Stimulated activated naive CD8-positive, alpha-beta T cell treated with anti-CD3 and anti-CD28 coated beads, Interleukin-15, amount 100 ng/mL, for 72 hours (primary cell): ENCODE results near the gene S100Z.
"Not testable (repeated sequence)": the region's sequence is repeated elsewhere in the genome, so short reads cannot be mapped to it uniquely, and the experiment has no call there.

ENCODE experiments used
- ATAC-seq: fragments of 150-1000 bp; cut with Tn5 transposase; 2 replicates; pipeline ENCODE4 v1.10.0; 2021; ENCODE audit warnings: mild to moderate bottlenecking, moderate library complexity
- DNase-seq, 2 donors: peaks; one replicate each; pipeline ENCODE4 v3.0.0; 2021 to 2022
- H3K27ac Mint-ChIP-seq, 2 donors: one replicate each; pipeline ENCODE4 v1.8.0; 2022; ENCODE audit warnings: mild to moderate bottlenecking in 2 of 2, mixed read lengths in 2 of 2, moderate library complexity in 2 of 2
- H3K27me3 Mint-ChIP-seq: one replicate; pipeline ENCODE4 v1.8.0; 2022; ENCODE audit warnings: mixed read lengths
- H3K4me1 Mint-ChIP-seq: one replicate; pipeline ENCODE4 v1.8.0; 2022; ENCODE audit warnings: mild to moderate bottlenecking, mixed read lengths
- H3K4me3 Mint-ChIP-seq, 2 donors: one replicate each; pipeline ENCODE4 v1.8.0; 2022; ENCODE audit warnings: mild to moderate bottlenecking in 2 of 2, mixed read lengths in 2 of 2, moderate library complexity in 1 of 2
- H3K9me3 Mint-ChIP-seq, 2 donors: one replicate each; pipeline ENCODE4 v1.8.0; 2022; ENCODE audit warnings: mixed read lengths in 2 of 2

Gene S100Z

DNA sequence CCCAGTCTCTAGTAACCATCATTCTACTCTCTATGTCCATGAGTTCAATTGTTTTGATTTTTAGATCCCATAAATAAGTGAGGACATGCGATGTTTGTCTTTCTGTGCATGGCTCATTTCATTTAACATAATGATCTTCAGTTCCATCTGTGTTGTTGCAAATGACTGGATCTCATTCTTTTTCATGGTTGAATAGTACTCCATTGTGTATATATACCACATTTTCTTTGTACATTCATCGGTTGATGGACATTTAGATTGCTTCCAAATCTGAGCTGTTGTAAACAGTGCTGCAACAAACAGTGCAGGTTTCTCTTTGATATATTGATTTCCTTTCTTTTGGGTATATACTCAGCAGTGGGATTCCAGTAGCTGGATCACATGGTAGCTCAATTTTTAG is 46.4 kb downstream of the S100Z start:
- peaks cover 29 to 30% of the 10 kb centered on the region in 2 donors for H3K9me3 Mint-ChIP-seq
- H3K4me3 Mint-ChIP-seq, result no peak overlapping the region
- no peaks in the 10 kb centered on the region for H3K4me1 Mint-ChIP-seq
- ATAC-seq (no peak), DNase-seq (no peak)
- no peak overlapping the region for H3K27ac Mint-ChIP-seq
- peaks cover 29% of the 10 kb centered on the region for H3K27me3 Mint-ChIP-seq

DNA sequence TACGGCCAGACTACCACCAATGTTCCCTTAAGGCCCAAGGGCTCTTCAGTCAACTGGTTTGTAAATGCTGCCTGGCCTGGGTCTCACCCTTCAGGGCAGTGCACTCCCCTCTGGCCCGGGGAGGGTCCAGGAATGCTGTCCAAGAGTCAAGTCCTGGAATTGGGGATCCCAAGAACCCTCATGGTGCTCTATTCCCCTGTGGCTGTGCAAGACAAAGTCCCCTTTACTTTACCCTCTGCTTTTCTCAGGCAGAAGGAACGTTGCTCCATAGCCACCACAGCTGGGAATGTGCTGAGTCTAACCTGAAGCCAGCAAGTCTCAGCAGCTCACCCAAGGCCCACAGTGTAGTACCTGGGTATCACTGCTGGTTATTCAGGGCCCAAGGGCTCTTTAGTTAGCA is 51.7 kb downstream of the S100Z start:
- Mint-ChIP-seq H3K4me3 (no peak overlapping the region), H3K9me3 (peaks cover 29 to 34% of the 10 kb centered on the region in 2 donors), H3K27ac (no peak overlapping the region), H3K4me1 (no peaks in the 10 kb centered on the region), H3K27me3 (no peaks in the 10 kb centered on the region)
- ATAC-seq, result no peak
- no peak for DNase-seq

DNA sequence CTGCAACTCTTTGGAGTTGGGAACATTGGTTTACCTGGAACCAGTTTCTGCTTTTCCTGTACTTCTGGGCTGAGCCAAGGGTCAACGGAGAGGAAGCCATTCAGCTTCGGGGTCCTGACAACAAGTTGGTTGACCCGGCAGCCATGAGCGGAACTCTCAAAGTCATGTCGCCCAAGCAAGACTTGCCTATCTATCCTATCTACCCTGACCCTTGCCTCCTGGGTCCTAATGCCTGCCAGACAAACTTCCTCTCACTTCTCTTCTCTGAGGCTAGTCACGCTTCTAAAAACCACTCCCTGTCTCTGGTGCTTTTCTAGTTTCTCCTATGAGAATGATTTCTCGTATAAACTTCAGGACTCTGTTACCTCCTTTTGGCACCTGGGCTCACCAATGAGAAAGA is 58.4 kb downstream of the S100Z start:
- no peaks in the 10 kb centered on the region for H3K27me3 Mint-ChIP-seq
- no peak for ATAC-seq

DNA sequence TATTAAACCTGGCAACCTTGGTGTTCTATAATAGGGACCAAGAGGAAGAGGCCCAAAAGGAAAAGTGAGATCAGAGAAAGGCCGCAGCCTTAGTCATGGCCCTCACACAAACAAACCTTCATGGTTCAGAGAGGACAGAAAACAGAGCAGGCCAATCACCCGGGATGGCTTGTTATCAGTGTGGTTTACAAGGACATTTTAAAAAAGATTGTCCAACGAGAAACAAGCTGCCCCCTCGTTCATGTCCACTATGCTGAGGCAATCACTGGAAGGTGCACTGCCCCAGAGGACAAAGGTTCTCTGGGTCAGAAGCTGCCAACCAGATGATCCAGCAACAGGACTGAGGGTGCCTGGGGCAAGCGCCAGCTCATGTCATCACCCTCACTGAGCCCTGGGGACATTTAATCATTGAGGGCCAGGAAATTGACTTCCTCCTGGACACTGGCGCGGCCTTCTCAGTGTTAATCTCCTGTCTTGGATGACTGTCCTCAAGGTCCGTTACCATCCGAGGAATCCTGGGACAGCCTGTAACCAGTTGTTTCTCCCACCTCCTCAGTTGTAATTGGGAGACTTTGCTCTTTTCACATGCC is 60.6 kb downstream of the S100Z start:
- H3K9me3 Mint-ChIP-seq, result peaks cover 0 to 11% of the 10 kb centered on the region in 2 donors
- not testable (repeated sequence) for ATAC-seq, H3K27ac Mint-ChIP-seq, H3K27me3 Mint-ChIP-seq, H3K4me1 Mint-ChIP-seq, H3K4me3 Mint-ChIP-seq, DNase-seq

More for the DNA sequence above, 58.4 kb downstream of the S100Z start:
- Mint-ChIP-seq H3K27ac (no peak overlapping the region), H3K4me3 (no peak overlapping the region), H3K9me3 (no peaks in the 10 kb centered on the region), H3K4me1 (no peaks in the 10 kb centered on the region)
- no peak for DNase-seq

DNA sequence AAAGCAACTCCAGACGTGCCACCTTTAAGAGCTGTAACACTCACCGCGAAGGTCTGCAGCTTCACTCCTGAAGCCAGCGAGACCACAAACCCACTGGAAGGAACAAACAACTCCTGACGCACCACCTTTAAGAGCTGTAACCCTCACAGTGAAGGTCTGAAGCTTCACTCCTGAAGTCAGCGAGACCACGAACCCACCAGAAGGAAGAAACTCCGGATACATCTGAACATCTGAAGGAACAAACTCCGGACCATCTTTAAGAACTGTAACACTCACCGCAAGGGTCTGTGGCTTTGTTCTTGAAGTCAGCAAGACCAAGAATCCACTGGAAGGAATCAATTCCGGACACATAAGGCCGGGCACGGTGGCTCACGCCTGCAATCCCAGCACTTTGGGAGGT is 64.9 kb downstream of the S100Z start:
- H3K4me3 Mint-ChIP-seq, H3K4me1 Mint-ChIP-seq, H3K27me3 Mint-ChIP-seq, ATAC-seq, H3K27ac Mint-ChIP-seq, DNase-seq: not testable (repeated sequence)
- H3K9me3 Mint-ChIP-seq, result peaks cover 0 to 11% of the 10 kb centered on the region in 2 donors

DNA sequence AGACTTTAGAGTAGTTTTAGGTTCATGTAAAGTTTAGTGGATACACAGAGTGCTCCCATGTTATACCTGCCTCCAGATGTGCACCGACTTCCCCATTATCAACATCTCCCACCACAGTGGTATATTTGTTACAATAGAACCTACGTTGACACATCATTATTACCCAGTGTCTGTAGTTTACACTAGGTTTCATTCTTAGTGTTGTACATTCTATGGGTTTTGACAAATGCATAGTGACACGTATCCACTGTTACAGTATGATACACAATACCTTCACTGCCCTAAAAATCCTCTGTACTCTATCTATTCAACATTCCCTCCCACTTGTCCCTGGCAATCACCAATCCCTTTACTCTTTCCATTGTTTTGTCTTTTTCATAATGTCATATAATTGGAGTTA is 68.7 kb downstream of the S100Z start:
- ATAC-seq (no peak), DNase-seq (no peak)
- Mint-ChIP-seq H3K4me3 (no peak overlapping the region), H3K4me1 (no peaks in the 10 kb centered on the region), H3K27ac (no peak overlapping the region), H3K27me3 (no peaks in the 10 kb centered on the region), H3K9me3 (peaks cover 0 to 11% of the 10 kb centered on the region in 2 donors)

DNA sequence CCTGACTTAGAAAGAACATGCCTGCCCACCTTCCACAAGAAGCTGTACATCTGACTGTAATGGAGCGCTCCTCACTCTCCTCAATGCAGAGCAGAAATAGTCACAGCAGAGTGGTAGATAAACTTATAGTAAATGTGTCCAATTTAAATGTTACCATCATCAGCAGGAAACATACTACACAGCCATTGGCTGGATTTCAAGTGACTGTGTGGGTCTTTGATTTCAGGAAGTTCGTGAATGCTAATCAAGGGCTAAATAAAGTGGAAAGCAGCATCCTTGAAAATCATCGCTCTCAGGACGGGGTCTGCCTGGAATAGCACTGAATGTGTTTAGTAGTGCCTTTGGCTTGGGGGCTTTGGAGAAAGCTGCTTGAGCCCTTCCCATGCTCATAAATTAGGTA is 70.7 kb downstream of the S100Z start:
- no peaks in the 10 kb centered on the region for H3K4me1 Mint-ChIP-seq
- ATAC-seq (no peak), DNase-seq (no peak)
- H3K27ac Mint-ChIP-seq, result no peak overlapping the region
- no peaks in the 10 kb centered on the region for H3K9me3 Mint-ChIP-seq
- H3K27me3 Mint-ChIP-seq, result peaks cover 12% of the 10 kb centered on the region
- H3K4me3 Mint-ChIP-seq, result no peak overlapping the region

DNA sequence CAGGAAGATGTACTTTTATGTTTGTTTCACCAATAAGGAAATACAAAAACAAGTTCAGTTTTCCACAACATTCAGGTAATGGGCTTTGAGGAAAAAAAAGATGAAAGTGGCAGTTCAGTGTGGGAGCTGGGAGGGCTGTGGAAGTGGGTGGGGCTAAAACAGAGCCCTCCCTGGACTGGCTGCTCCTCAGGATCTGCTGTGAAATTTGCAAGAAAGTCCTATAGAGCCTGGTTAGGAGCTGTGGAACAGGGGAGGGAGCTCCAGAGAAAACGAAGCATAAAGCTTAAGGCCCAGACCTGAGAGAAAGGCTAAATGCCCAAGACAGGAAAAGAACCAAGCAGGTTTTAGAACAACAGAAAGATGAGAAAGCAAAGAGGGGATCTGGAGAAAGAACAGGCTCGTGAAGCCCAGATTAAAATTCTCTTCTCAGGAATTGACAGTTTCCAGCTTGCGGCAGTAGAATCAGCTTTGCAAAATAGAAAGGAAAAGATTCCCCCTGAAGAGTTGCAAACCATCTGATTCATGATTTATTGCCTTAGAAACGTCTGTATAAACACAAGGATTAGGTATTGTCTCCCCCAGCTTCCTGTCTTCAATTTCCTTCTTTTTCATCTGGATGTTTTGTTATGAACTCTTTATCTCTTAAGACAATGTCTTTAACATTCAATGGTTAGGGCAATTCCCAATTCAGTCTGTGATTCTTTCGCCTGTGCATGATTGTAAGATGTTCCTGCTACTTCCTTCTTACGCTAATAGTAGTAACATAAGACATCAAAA is 76.7 kb downstream of the S100Z start:
- H3K4me1 Mint-ChIP-seq, result no peaks in the 10 kb centered on the region
- no peak overlapping the region for H3K4me3 Mint-ChIP-seq
- no peaks in the 10 kb centered on the region for H3K9me3 Mint-ChIP-seq
- no peak for DNase-seq
- ATAC-seq, result no peak
- no peak overlapping the region for H3K27ac Mint-ChIP-seq
- peaks cover 20% of the 10 kb centered on the region for H3K27me3 Mint-ChIP-seq

DNA sequence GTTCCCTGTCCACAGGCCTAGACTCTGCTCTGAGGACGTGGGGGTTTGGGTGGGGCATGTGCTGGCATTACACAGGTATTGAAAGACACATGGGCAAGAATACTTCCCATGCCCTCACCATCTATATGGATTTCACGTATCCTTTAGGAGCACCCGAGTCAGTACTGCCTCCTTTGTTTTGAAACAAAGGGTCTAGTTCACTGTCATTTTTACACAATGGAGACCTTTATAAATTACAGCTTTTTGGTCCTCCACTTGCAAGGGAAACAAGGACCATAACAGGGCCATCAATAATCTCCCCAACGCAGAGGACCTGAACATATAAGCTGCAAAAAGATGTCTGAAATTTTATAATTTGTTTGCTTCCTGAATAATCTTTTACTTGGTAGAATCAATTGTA is 78.1 kb downstream of the S100Z start:
- no peak overlapping the region for H3K4me3 Mint-ChIP-seq
- peaks cover 20% of the 10 kb centered on the region for H3K27me3 Mint-ChIP-seq
- ATAC-seq, result no peak
- no peaks in the 10 kb centered on the region for H3K4me1 Mint-ChIP-seq
- no peak overlapping the region for H3K27ac Mint-ChIP-seq
- H3K9me3 Mint-ChIP-seq, result no peaks in the 10 kb centered on the region
- no peak for DNase-seq

DNA sequence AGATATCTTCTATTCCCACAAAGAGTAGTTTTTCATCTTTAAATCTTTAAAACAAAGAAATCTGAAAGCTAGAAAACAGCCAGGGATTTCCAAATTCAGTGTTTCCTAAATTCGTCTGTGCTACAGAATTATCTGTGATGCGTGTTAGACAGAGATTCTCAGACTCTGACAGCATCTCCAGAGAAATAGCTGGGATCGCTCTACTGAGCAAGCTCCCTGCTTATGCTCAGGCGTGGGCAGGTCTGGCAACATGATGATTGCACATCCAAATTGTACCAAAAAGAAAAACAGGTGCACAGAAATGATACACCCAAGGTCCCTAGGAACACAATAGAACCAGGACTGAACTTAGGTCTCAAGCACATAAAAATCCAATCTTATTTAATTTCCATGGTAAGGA is 80.3 kb downstream of the S100Z start:
- DNase-seq (no peak), ATAC-seq (no peak)
- peaks cover 20% of the 10 kb centered on the region for H3K27me3 Mint-ChIP-seq
- no peak overlapping the region for H3K27ac Mint-ChIP-seq
- H3K9me3 Mint-ChIP-seq, result peaks cover 0 to 5% of the 10 kb centered on the region in 2 donors
- H3K4me1 Mint-ChIP-seq, result no peaks in the 10 kb centered on the region
- no peak overlapping the region for H3K4me3 Mint-ChIP-seq

DNA sequence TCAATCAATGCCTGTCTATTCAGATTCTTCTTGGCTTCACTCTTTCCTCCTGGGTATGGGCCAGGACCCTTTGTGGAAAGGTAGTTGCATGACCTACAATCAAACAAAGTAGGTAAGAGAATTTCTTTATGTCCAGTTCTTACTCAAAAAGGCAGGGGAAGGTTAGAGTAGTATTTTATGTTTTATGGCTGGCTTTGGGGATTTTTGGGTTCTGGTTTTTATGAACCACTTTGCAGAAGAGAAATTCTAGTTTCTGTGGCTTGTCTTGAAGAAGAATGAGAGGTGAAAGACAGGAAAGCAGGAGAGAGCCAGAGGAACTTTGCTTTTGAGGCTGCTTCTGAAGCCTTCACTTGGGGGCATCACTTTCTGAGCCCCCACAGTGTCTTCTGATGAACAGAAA is 88.4 kb downstream of the S100Z start:
- no peak for DNase-seq
- H3K27me3 Mint-ChIP-seq, result peaks cover 24% of the 10 kb centered on the region
- H3K27ac Mint-ChIP-seq, result peak overlapping the region in 1 of 2 donors; percentile 24
- peak; percentile 66 for ATAC-seq
- peaks cover 6 to 14% of the 10 kb centered on the region in 2 donors for H3K9me3 Mint-ChIP-seq
- peaks cover 12% of the 10 kb centered on the region for H3K4me1 Mint-ChIP-seq
- H3K4me3 Mint-ChIP-seq, result no peak overlapping the region

DNA sequence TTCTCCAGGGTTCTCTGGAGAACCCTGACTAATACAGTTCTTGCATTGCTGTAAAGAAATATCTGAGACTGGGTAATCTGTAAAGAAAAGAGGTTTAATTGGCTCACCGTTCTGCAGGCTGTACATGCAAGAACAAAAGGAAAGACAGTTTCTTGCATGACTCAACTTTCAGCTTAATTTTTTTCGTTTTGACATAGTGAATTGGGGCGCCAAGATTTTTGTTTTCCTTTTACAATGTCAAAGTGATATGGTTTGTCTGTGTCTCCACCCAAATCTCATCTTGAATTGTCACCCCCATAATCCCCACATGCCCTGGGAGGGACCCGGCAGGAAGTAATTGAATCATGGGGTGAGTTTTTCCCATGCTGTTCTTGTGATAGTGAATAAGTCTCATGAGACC is 91.2 kb downstream of the S100Z start:
- no peak overlapping the region for H3K27ac Mint-ChIP-seq

DNA sequence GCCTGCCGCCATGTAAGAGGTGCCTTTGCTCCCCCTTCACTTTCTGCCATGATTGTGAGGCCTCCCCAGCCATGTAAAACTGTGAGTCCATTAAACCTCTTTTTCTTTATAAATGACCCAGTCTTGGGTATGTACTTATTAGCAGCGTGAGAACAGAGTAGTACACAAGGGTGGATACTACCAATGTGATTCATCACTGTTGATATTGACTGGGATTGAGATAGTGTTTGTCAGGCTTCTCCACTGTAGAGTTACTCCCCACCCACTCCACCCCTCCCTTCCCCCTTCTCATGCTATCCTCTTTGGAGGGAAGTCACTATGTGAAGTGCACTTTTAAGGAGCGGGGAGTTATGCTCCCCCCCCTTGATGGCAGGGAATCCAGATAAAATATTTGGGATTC is 91.6 kb downstream of the S100Z start:
- ATAC-seq (no peak), DNase-seq (no peak)
- peaks cover 12% of the 10 kb centered on the region for H3K4me1 Mint-ChIP-seq
- peaks cover 37% of the 10 kb centered on the region for H3K27me3 Mint-ChIP-seq
- H3K4me3 Mint-ChIP-seq, result no peak overlapping the region
- peaks cover 6 to 9% of the 10 kb centered on the region in 2 donors for H3K9me3 Mint-ChIP-seq
- H3K27ac Mint-ChIP-seq, result no peak overlapping the region

More for the DNA sequence above, 91.2 kb downstream of the S100Z start:
- Mint-ChIP-seq H3K27me3 (peaks cover 34% of the 10 kb centered on the region), H3K4me3 (no peak overlapping the region), H3K9me3 (peaks cover 6 to 9% of the 10 kb centered on the region in 2 donors), H3K4me1 (peaks cover 12% of the 10 kb centered on the region)
- ATAC-seq (no peak), DNase-seq (no peak)

DNA sequence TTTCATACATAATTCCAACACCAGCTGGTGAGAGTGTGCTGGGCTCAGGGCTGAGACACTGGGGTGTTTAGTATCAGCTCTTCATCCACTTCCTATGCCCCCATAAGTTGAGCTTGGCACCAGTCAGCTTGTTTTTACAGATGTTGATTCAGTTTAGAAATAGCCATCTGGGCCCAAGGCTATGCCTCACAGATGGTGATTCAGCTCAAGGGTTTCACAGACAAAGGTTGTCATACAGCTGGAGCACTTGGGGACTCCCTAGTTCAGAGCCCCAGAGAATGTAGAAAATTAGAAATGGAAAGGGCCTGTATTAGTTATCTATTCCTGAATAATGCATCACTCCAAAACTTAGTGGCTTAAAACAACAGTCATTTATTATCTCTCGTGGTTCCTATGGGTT is 92.8 kb downstream of the S100Z start:
- Mint-ChIP-seq H3K27me3 (peaks cover 38% of the 10 kb centered on the region), H3K27ac (no peak overlapping the region), H3K9me3 (peaks cover 6 to 9% of the 10 kb centered on the region in 2 donors), H3K4me3 (no peak overlapping the region), H3K4me1 (peaks cover 10% of the 10 kb centered on the region)
- DNase-seq (no peak), ATAC-seq (peak; percentile 35)

DNA sequence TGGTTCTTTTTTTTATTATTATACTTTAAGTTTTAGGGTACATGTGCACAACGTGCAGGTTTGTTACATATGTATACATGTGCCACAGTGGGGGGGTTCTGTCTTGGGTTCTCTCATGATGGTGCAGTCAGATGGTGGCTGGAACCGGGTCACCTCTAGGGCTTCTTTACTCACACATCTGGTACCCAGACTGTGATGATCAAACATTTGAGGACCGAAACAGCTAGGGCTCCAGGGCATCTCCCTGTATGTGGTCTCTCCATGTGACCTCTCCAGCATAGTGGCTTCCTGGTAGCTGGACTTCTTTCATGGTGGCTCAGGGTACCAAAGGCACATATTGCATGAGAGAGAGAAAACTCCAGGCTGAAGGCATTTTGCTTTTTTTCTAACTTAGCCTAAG is 93.2 kb downstream of the S100Z start:
- DNase-seq, result no peak
- Mint-ChIP-seq H3K4me3 (no peak overlapping the region), H3K9me3 (peaks cover 6 to 9% of the 10 kb centered on the region in 2 donors), H3K4me1 (peaks cover 6% of the 10 kb centered on the region), H3K27ac (no peak overlapping the region), H3K27me3 (peaks cover 34% of the 10 kb centered on the region)
- ATAC-seq, result no peak

DNA sequence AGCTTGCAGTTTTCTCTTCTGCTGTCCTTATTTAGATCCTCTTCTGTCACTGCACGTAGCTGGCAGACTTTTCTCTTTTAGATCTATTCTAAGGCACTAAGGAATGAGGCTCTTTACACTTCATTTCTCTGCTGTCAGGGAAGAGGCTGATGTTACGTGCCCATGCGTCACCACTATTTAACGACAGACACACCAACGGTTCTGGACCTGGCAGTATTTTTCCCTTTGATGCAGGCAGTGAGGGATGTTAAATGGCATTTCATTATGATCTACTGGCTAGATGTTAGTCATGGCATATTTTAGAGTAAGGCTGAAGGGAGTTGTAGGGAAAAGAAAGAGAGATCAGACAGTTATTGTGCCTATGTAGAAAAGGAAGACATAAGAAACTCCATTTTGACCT is 94.8 kb downstream of the S100Z start:
- H3K4me3 Mint-ChIP-seq, result no peak overlapping the region
- ATAC-seq (no peak), DNase-seq (no peak)
- H3K27ac Mint-ChIP-seq, result no peak overlapping the region
- peaks cover 31% of the 10 kb centered on the region for H3K27me3 Mint-ChIP-seq
- no peaks in the 10 kb centered on the region for H3K4me1 Mint-ChIP-seq
- H3K9me3 Mint-ChIP-seq, result peaks cover 6 to 9% of the 10 kb centered on the region in 2 donors
